Erythroblast (primary cell): ENCODE data around the gene PCBP2.
"Not testable (repeated sequence)": the region's sequence is repeated elsewhere in the genome, so short reads cannot be mapped to it uniquely, and the experiment has no call there.

Experiments used
- GATA1 ChIP-seq: IDR thresholded peaks from 2 replicates; pipeline ENCODE4 v1.6.1; 2011; ENCODE audit warnings: low read depth, mild to moderate bottlenecking, control low read depth, low read length, moderate library complexity
- POLR2A ChIP-seq: IDR thresholded peaks from 2 replicates; pipeline ENCODE4 v1.6.1; 2011; ENCODE audit warnings: mild to moderate bottlenecking, low read length

GRCh38 chr12:53417291-53417816, 34.5 kb upstream of the PCBP2 start:
- TF ChIP-seq POLR2A, GATA1: not testable (repeated sequence)
